K562 (cell line): Measurements from ENCODE around the gene TSPOAP1. TPM values are rescaled to one million over a fixed set of nuclear protein-coding genes. Genes with fewer than 3 reads are reported as not detected.

ENCODE experiments used
- ATAC-seq: fragments of 200-7000 bp; cut with Tn5 transposase; 3 replicates; pipeline ENCODE4 v1.9.1; 2020; ENCODE audit warnings: moderate library complexity
- BruUV-seq: library from RNA; stranded (reverse); fragments of 400-500 nt; replicated peaks from 2 replicates; lab custom pipeline; 2021; lab: Mats Ljungman, UMichigan
- CTCF ChIA-PET: fragments of 300-600 bp; formaldehyde crosslinking; extraction: SDS; loops from one replicate; lab custom pipeline; 2021; ENCODE audit warnings: low intra/inter-chr PET ratio; lab: Yijun Ruan, JAX
- POLR2A ChIA-PET: fragments of 300-600, 350-650 bp; sonication (Branson Sonifier 250); formaldehyde crosslinking; extraction: SDS; loops from one replicate; lab custom pipeline; 2021; ENCODE audit warnings: antibody characterized with exemption, inconsistent platforms; lab: Yijun Ruan, JAX
- DNase-seq, 4 experiments: peaks; one replicate each; pipeline versions ENCODE4 v3.0.0 to v3.0.0-alpha.2; 2011 to 2018; ENCODE audit warnings: low spot score in 3 of 4, mixed read lengths in 3 of 4; ENCODE audit errors: extremely low read depth in 1 of 4
- FAIRE-seq: peaks from 2 replicates; lab custom pipeline; 2011; peaks lifted over from hg19 to GRCh38; lab: Jason Lieb, UNC
- H2AFZ ChIP-seq: 2 replicates; pipeline ENCODE4 v1.6.0; 2011; ENCODE audit warnings: low read depth, low read length, control low read depth, inconsistent platforms
- H3K27ac ChIP-seq: fragments of 200-600 bp; 3 replicates; pipeline ENCODE4 v1.8.0; 2011; ENCODE audit warnings: low read depth, mild to moderate bottlenecking, control low read depth, inconsistent platforms, low read length, moderate library complexity, mixed read lengths; ENCODE audit errors: extremely low read depth
- H3K27me3 ChIP-seq, 2 experiments: fragments of 300-600 bp in 1 of 2; 2 replicates in 1 of 2; 3 replicates in 1 of 2; pipeline versions ENCODE4 v1.6.0 to v1.8.0; 2011; ENCODE audit warnings: inconsistent platforms in 2 of 2, low read length in 2 of 2, mild to moderate bottlenecking in 1 of 2, mixed read lengths in 1 of 2, moderate library complexity in 1 of 2; ENCODE audit not compliant: control insufficient read depth in 2 of 2, insufficient read depth in 2 of 2
- H3K36me3 ChIP-seq: fragments of 300-600 bp; 3 replicates; pipeline ENCODE4 v1.8.0; 2011; ENCODE audit warnings: mild to moderate bottlenecking, low read length, inconsistent platforms; ENCODE audit not compliant: control insufficient read depth, insufficient read depth
- H3K4me1 ChIP-seq, 2 experiments: fragments of 200-600 bp in 1 of 2; replicated peaks in 1 of 2; 2 replicates in 1 of 2; 3 replicates in 1 of 2; pipeline versions ENCODE4 v1.5.1 to v1.8.0; 2011; ENCODE audit warnings: inconsistent platforms in 2 of 2, low read length in 2 of 2, mild to moderate bottlenecking in 1 of 2, mixed read lengths in 1 of 2, moderate library complexity in 1 of 2; ENCODE audit not compliant: control insufficient read depth in 2 of 2, insufficient read depth in 2 of 2
- H3K4me2 ChIP-seq: 2 replicates; pipeline ENCODE4 v1.6.1; 2011; ENCODE audit warnings: low read length, control low read depth, inconsistent platforms, mixed read lengths; ENCODE audit not compliant: insufficient read depth
- H3K4me3 ChIP-seq: fragments of 200-600 bp; sonication (generic), shearing (Covaris generic); 2 replicates; pipeline ENCODE4 v1.5.1; 2016; ENCODE audit warnings: control low read depth, inconsistent platforms
- H3K79me2 ChIP-seq: fragments of 200-600 bp; 3 replicates; pipeline ENCODE4 v1.8.0; 2011; ENCODE audit warnings: low read length, inconsistent platforms; ENCODE audit not compliant: control insufficient read depth, insufficient read depth
- H3K9ac ChIP-seq, 2 experiments: 2 replicates each; pipeline versions ENCODE4 v1.6.0 to v1.6.1; 2011; ENCODE audit warnings: low read depth in 2 of 2, low read length in 2 of 2, control low read depth in 1 of 2, inconsistent platforms in 1 of 2, mild to moderate bottlenecking in 1 of 2, mixed read lengths in 1 of 2; ENCODE audit not compliant: insufficient read depth in 1 of 2
- H3K9me1 ChIP-seq: one replicate; pipeline ENCODE4 v1.6.0; 2011; ENCODE audit warnings: inconsistent platforms, mild to moderate bottlenecking, low read length, moderate library complexity; ENCODE audit not compliant: control insufficient read depth, insufficient read depth
- H3K9me3 ChIP-seq: replicated peaks from 2 replicates; pipeline ENCODE4 v1.5.1; 2011; ENCODE audit warnings: low read depth, low read length, inconsistent platforms; ENCODE audit not compliant: control insufficient read depth, insufficient read depth
- H4K20me1 ChIP-seq: replicated peaks from 2 replicates; pipeline ENCODE4 v1.6.1; 2011; ENCODE audit warnings: low read length, inconsistent platforms, mixed read lengths; ENCODE audit not compliant: control insufficient read depth, insufficient read depth
- CEBPG ChIP-seq, 3 experiments: fragments of 200-800 bp in 1 of 3; sonication (Bioruptor generic) in 1 of 3; sonication (generic) in 1 of 3; formaldehyde crosslinking in 1 of 3; IDR thresholded peaks in 2 of 3; conservative IDR thresholded peaks in 1 of 3; 2 replicates each; pipeline versions ENCODE4 v1.6.1 to v1.8.0; 2016 to 2022; ENCODE audit warnings: missing compliant biosample characterization in 2 of 3, missing genetic modification characterization in 2 of 3, mild to moderate bottlenecking in 1 of 3, missing genetic modification reagents in 1 of 3
- HMG20A ChIP-seq: fragments of 450-650 bp; formaldehyde crosslinking; conservative IDR thresholded peaks from 2 replicates; pipeline ENCODE4 v1.4.0; 2020; ENCODE audit warnings: mild to moderate bottlenecking, mixed read lengths
- ZBTB43 ChIP-seq: sonication (generic); formaldehyde crosslinking; IDR thresholded peaks from 2 replicates; pipeline ENCODE4 v1.8.0; 2023; ENCODE audit warnings: mild to moderate bottlenecking, missing genetic modification reagents
- WGBS: fragments of 100-300 bp; shearing (Covaris generic); methylation state at CpG from one replicate; pipeline ENCODE4 v1.1.6; 2016; ENCODE audit warnings: low coverage, mixed read lengths; ENCODE audit not compliant: insufficient coverage; ENCODE audit errors: missing lambda C conversion rate; 5-methylcytosine and 5-hydroxymethylcytosine counted together
- in situ Hi-C: fragments of 300-500 bp; cut with MboI; formaldehyde crosslinking; loops from 4 replicates; pipeline ENCODE4 v1.15.0; 2018; ENCODE audit warnings: inconsistent platforms, mixed read lengths
- intact Hi-C: fragments of 100-400 bp; cut with micrococcal nuclease; formaldehyde crosslinking; loops from 2 replicates; pipeline ENCODE4 v1.14.2; 2022
- polyA plus RNA-seq, 8 experiments: library from polyadenylated mRNA; depleted of rRNA in 4 of 8; stranded (reverse) in 5 of 8; unstranded in 3 of 8; fragments of >200 nt; fragmentation: Nextera tagmentation in 2 of 8; fragmentation: Illumina TruSeq in 1 of 8; extraction: Ambion mirVana in 2 of 8; extraction: Trizol in 1 of 8; gene quantifications; 2 replicates each; pipeline versions ENCODE4 v1.2.1 to v1.2.3, GENCODE V29; 2011 to 2014; ENCODE audit warnings: inconsistent platforms in 1 of 8, missing spikeins in 1 of 8
- total RNA-seq, 7 experiments: library from RNA; depleted of rRNA in 6 of 7; stranded (reverse); fragments of >200 nt in 6 of 7; fragmentation: Illumina TruSeq in 2 of 7; extraction: Trizol in 2 of 7; gene quantifications; 2 replicates each; pipeline versions ENCODE4 v1.2.1 to v1.2.3, GENCODE V29; 2011 to 2021; ENCODE audit warnings: low replicate concordance in 1 of 7
- TF ChIP-seq, protein P1 (sequence below): fragments of 450-650 bp; IDR thresholded peaks from 2 replicates; pipeline ENCODE4 v1.6.1; 2016
- TF ChIP-seq, protein P2 (sequence below): fragments of 250-450 bp; sonication (Bioruptor Pico); IDR thresholded peaks from 2 replicates; pipeline ENCODE4 v1.4.0; 2020
- TF ChIP-seq, protein P3 (sequence below): fragments of 200-800 bp; sonication (Bioruptor generic); IDR thresholded peaks from 2 replicates; pipeline ENCODE4 v1.6.1; 2017; ENCODE audit warnings: missing genetic modification characterization, missing compliant biosample characterization

The TSPOAP1 gene
- total and polyA plus RNA-seq, 9 of the 15 experiments (the other 6 are each of a cell fraction or from before 2014, with no cell fraction given), result 0.87 to 3.9 (median 1.8) TPM; not detected in 2

GRCh38 chr17:58335779-58336455 lies 7.3 kb upstream of the TSPOAP1 start (continued):
- TF ChIP-seq, protein P1, sequence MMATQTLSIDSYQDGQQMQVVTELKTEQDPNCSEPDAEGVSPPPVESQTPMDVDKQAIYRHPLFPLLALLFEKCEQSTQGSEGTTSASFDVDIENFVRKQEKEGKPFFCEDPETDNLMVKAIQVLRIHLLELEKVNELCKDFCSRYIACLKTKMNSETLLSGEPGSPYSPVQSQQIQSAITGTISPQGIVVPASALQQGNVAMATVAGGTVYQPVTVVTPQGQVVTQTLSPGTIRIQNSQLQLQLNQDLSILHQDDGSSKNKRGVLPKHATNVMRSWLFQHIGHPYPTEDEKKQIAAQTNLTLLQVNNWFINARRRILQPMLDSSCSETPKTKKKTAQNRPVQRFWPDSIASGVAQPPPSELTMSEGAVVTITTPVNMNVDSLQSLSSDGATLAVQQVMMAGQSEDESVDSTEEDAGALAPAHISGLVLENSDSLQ, result peak; percentile 39; the same call in 1 of the 2 replicates
- no peak for TF ChIP-seq HMG20A

- Histone ChIP-seq H2AFZ (peak overlapping the region; percentile 72), H3K4me1 (peaks cover 55 to 69% of the 10 kb centered on the region in 2 experiments), H3K4me2 (peak overlapping the region; percentile 90), H3K27ac (peak overlapping the region; percentile 99), H4K20me1 (peaks cover 21% of the 10 kb centered on the region), H3K4me3 (peak overlapping the region; percentile 91; the same call in 1 of the 2 replicates), H3K79me2 (peaks cover 97% of the 10 kb centered on the region), H3K9me3 (no peaks in the 10 kb centered on the region), H3K36me3 (peaks cover 21% of the 10 kb centered on the region), H3K9ac (peak overlapping the region; percentile 96 to 100), H3K27me3 (no peaks in the 10 kb centered on the region), H3K9me1 (no peaks in the 10 kb centered on the region)
- CTCF ChIA-PET, result no interaction called here
- no peak for ATAC-seq
- FAIRE-seq, result no peak
- intact Hi-C loops, result loop anchor here (10.0 kb wide), 1 partner anchor 300 kb away; no protein-coding TSS in a partner anchor
- peak in 1 of 4 experiments; percentile 64 for DNase-seq
- in situ Hi-C loops, result loop anchor here (5.0 kb wide), 1 partner anchor 82 kb away; the partner anchor contains the start of gene RNF43
- 17% methylated on average over 10 of the region's 10 CpGs for WGBS
- POLR2A ChIA-PET, result interaction anchor here (0.7 to 10.4 kb wide), 8 partner anchors 8 to 157 kb away, joined by 3 to 257 read pairs (median 6); partner anchors contain the start of gene SUPT4H1
- BruUV-seq, result no TSS peak
- 0 out of 2 replicates have a peak, but pooled peaks have one; percentile 8 for TF ChIP-seq CEBPG (CRISPR knock-in tag; IDR thresholded peaks at IDR 0.05)
- no peak for TF ChIP-seq CEBPG (tag; conservative IDR thresholded peaks at IDR 0.05 in 1 of 2, IDR thresholded peaks at IDR 0.05 in 1 of 2)
- TF ChIP-seq, protein P2, sequence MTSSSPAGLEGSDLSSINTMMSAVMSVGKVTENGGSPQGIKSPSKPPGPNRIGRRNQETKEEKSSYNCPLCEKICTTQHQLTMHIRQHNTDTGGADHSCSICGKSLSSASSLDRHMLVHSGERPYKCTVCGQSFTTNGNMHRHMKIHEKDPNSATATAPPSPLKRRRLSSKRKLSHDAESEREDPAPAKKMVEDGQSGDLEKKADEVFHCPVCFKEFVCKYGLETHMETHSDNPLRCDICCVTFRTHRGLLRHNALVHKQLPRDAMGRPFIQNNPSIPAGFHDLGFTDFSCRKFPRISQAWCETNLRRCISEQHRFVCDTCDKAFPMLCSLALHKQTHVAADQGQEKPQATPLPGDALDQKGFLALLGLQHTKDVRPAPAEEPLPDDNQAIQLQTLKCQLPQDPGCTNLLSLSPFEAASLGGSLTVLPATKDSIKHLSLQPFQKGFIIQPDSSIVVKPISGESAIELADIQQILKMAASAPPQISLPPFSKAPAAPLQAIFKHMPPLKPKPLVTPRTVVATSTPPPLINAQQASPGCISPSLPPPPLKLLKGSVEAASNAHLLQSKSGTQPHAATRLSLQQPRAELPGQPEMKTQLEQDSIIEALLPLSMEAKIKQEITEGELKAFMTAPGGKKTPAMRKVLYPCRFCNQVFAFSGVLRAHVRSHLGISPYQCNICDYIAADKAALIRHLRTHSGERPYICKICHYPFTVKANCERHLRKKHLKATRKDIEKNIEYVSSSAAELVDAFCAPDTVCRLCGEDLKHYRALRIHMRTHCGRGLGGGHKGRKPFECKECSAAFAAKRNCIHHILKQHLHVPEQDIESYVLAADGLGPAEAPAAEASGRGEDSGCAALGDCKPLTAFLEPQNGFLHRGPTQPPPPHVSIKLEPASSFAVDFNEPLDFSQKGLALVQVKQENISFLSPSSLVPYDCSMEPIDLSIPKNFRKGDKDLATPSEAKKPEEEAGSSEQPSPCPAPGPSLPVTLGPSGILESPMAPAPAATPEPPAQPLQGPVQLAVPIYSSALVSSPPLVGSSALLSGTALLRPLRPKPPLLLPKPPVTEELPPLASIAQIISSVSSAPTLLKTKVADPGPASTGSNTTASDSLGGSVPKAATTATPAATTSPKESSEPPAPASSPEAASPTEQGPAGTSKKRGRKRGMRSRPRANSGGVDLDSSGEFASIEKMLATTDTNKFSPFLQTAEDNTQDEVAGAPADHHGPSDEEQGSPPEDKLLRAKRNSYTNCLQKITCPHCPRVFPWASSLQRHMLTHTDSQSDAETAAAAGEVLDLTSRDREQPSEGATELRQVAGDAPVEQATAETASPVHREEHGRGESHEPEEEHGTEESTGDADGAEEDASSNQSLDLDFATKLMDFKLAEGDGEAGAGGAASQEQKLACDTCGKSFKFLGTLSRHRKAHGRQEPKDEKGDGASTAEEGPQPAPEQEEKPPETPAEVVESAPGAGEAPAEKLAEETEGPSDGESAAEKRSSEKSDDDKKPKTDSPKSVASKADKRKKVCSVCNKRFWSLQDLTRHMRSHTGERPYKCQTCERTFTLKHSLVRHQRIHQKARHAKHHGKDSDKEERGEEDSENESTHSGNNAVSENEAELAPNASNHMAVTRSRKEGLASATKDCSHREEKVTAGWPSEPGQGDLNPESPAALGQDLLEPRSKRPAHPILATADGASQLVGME (CRISPR knock-in tag), result 0 out of 2 replicates have a peak, but pooled peaks have one; percentile 31
- TF ChIP-seq, protein P3, sequence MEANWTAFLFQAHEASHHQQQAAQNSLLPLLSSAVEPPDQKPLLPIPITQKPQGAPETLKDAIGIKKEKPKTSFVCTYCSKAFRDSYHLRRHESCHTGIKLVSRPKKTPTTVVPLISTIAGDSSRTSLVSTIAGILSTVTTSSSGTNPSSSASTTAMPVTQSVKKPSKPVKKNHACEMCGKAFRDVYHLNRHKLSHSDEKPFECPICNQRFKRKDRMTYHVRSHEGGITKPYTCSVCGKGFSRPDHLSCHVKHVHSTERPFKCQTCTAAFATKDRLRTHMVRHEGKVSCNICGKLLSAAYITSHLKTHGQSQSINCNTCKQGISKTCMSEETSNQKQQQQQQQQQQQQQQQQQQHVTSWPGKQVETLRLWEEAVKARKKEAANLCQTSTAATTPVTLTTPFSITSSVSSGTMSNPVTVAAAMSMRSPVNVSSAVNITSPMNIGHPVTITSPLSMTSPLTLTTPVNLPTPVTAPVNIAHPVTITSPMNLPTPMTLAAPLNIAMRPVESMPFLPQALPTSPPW, result no peak; the same call in 1 of the 2 replicates
- TF ChIP-seq ZBTB43 (CRISPR knock-in tag), result no peak
These were observed 6.6 kb upstream of the TSPOAP1 start for GRCh38 chr17:58335061-58335731.
